Common myeloid progenitor, CD34-positive (primary cell): ENCODE measurements around the gene SLC16A7.
A peak's percentile ranks its signal among the peaks of the same experiment; 100 is the strongest.

ENCODE experiments used
- CTCF ChIA-PET: fragments of 350-600 bp; sonication (Branson Sonifier 250); formaldehyde crosslinking; loops from one replicate; lab custom pipeline; 2021; ENCODE audit warnings: antibody characterized with exemption; lab: Charles Lee
- POLR2A ChIA-PET: fragments of 350-600 bp; sonication (Branson Sonifier 250); formaldehyde crosslinking; loops from one replicate; lab custom pipeline; 2021; ENCODE audit warnings: antibody characterized with exemption; lab: Charles Lee
- DNase-seq, 3 donors: peaks; one replicate each; pipeline versions ENCODE4 v3.0.0 to v3.0.0-alpha.2; 2013
- H3K27ac ChIP-seq, 2 experiments: 1 replicate in 1 of 2; 2 replicates in 1 of 2; pipeline ENCODE4 v1.7.0; 2013; ENCODE audit warnings: inconsistent platforms in 2 of 2, low read length in 2 of 2, mild to moderate bottlenecking in 2 of 2, low read depth in 1 of 2, moderate library complexity in 1 of 2; ENCODE audit not compliant: severe bottlenecking in 2 of 2, insufficient read depth in 1 of 2, poor library complexity in 1 of 2
- H3K27me3 ChIP-seq, 5 experiments: replicated peaks in 2 of 5; 1 replicate in 3 of 5; 2 replicates in 2 of 5; pipeline versions ENCODE4 v1.6.1 to v1.7.0; 2013; ENCODE audit warnings: low read length in 4 of 5, mild to moderate bottlenecking in 2 of 5, moderate library complexity in 2 of 5, inconsistent platforms in 1 of 5; ENCODE audit not compliant: insufficient read depth in 5 of 5, control insufficient read depth in 4 of 5
- H3K36me3 ChIP-seq, 4 experiments: 1 replicate in 2 of 4; 2 replicates in 2 of 4; pipeline versions ENCODE4 v1.6.1 to v1.7.0; 2013; ENCODE audit warnings: low read length in 3 of 4, control low read depth in 1 of 4, mild to moderate bottlenecking in 1 of 4; ENCODE audit not compliant: control insufficient read depth in 4 of 4, insufficient read depth in 4 of 4
- H3K4me1 ChIP-seq, 4 experiments: 1 replicate in 3 of 4; 2 replicates in 1 of 4; pipeline versions ENCODE4 v1.6.1 to v1.7.1; 2013; ENCODE audit warnings: low read length in 3 of 4, mild to moderate bottlenecking in 3 of 4, control low read depth in 1 of 4, inconsistent platforms in 1 of 4, moderate library complexity in 1 of 4; ENCODE audit not compliant: control insufficient read depth in 4 of 4, insufficient read depth in 4 of 4; ENCODE audit errors: control extremely low read depth in 1 of 4
- H3K4me3 ChIP-seq, 7 experiments: 1 replicate in 4 of 7; 2 replicates in 3 of 7; pipeline versions ENCODE4 v1.5.1 to v1.7.0; 2013; ENCODE audit warnings: mild to moderate bottlenecking in 7 of 7, low read length in 6 of 7, moderate library complexity in 6 of 7, inconsistent platforms in 2 of 7, low read depth in 2 of 7, control low read depth in 1 of 7; ENCODE audit not compliant: insufficient read depth in 4 of 7, control insufficient read depth in 1 of 7; ENCODE audit errors: extremely low read depth in 1 of 7
- H3K9me3 ChIP-seq, 5 experiments: 1 replicate in 4 of 5; 2 replicates in 1 of 5; pipeline versions ENCODE4 v1.6.1 to v1.7.1; 2013; ENCODE audit warnings: low read length in 4 of 5, mild to moderate bottlenecking in 2 of 5, inconsistent platforms in 1 of 5, low read depth in 1 of 5, moderate library complexity in 1 of 5; ENCODE audit not compliant: control insufficient read depth in 4 of 5, insufficient read depth in 2 of 5; ENCODE audit errors: control extremely low read depth in 1 of 5
- WGBS: methylation state at CpG from one replicate; pipeline ENCODE4 v1.1.5; 2013; ENCODE audit not compliant: insufficient coverage; 5-methylcytosine and 5-hydroxymethylcytosine counted together

Gene SLC16A7

GRCh38 chr12:59664495-59664894 is 68.7 kb downstream of the SLC16A7 start:
- H3K9me3 ChIP-seq, result peaks cover 0 to 17% (median 13%) of the 10 kb centered on the region in 5 experiments
- POLR2A ChIA-PET, result no interaction called here
- no peak overlapping the region for H3K27ac ChIP-seq
- DNase-seq, result no peak
- CTCF ChIA-PET, result no interaction called here
- 80% methylated on average over 1 of the region's 2 CpGs for WGBS
- H3K36me3 ChIP-seq, result peaks cover 0 to 12% (median 3%) of the 10 kb centered on the region in 4 experiments
- no peaks in the 10 kb centered on the region for H3K27me3 ChIP-seq
- H3K4me3 ChIP-seq, result no peak overlapping the region
- H3K4me1 ChIP-seq, result no peaks in the 10 kb centered on the region

- ChIA-PET CTCF (interaction anchor here (0.7 to 0.8 kb wide), 2 partner anchors 11 to 23 kb away, joined by 3 read pairs; no protein-coding TSS in a partner anchor), POLR2A (no interaction called here)
- H3K27me3 ChIP-seq, result no peaks in the 10 kb centered on the region
- no peak for DNase-seq
- H3K36me3 ChIP-seq, result peaks cover 0 to 12% (median 3%) of the 10 kb centered on the region in 4 experiments
- H3K4me3 ChIP-seq, result no peak overlapping the region
- WGBS, result no CpG with 5 or more reads among the region's 2 CpGs
- peaks cover 0 to 17% (median 13%) of the 10 kb centered on the region in 5 experiments for H3K9me3 ChIP-seq
- H3K27ac ChIP-seq, result no peak overlapping the region
- H3K4me1 ChIP-seq, result no peaks in the 10 kb centered on the region
Measured at GRCh38 chr12:59665701-59666100, 69.9 kb downstream of the SLC16A7 start.

- ChIA-PET CTCF (no interaction called here), POLR2A (no interaction called here)
- Histone ChIP-seq H3K27ac (no peak overlapping the region), H3K4me1 (no peaks in the 10 kb centered on the region), H3K27me3 (no peaks in the 10 kb centered on the region), H3K9me3 (peaks cover 0 to 17% (median 13%) of the 10 kb centered on the region in 5 experiments), H3K4me3 (no peak overlapping the region), H3K36me3 (peaks cover 0 to 12% (median 3%) of the 10 kb centered on the region in 4 experiments)
- DNase-seq, result no peak
- 100% methylated on average over 2 of the region's 2 CpGs for WGBS
Measured at GRCh38 chr12:59668674-59669073, 72.8 kb downstream of the SLC16A7 start.

GRCh38 chr12:59672273-59672672 is 76.4 kb downstream of the SLC16A7 start:
- WGBS, result 100% methylated on average over 2 of the region's 2 CpGs
- no peak for DNase-seq
- Histone ChIP-seq H3K4me3 (no peak overlapping the region), H3K27me3 (no peaks in the 10 kb centered on the region), H3K9me3 (peaks cover 1 to 10% (median 9%) of the 10 kb centered on the region in 5 experiments), H3K27ac (no peak overlapping the region), H3K4me1 (no peaks in the 10 kb centered on the region), H3K36me3 (peaks cover 0 to 10% (median 3%) of the 10 kb centered on the region in 4 experiments)
- ChIA-PET CTCF (no interaction called here), POLR2A (no interaction called here)

GRCh38 chr12:59675461-59675860 is 79.6 kb downstream of the SLC16A7 start:
- Histone ChIP-seq H3K27ac (no peak overlapping the region), H3K9me3 (peaks cover 1 to 17% (median 12%) of the 10 kb centered on the region in 5 experiments), H3K27me3 (no peaks in the 10 kb centered on the region), H3K36me3 (peaks cover 0 to 16% (median 6%) of the 10 kb centered on the region in 4 experiments), H3K4me3 (no peak overlapping the region), H3K4me1 (no peaks in the 10 kb centered on the region)
- 100% methylated on average over 1 of the region's 1 CpG for WGBS
- POLR2A ChIA-PET, result no interaction called here
- CTCF ChIA-PET, result no interaction called here
- peak in 2 of 3 donors; percentile 16 to 29 for DNase-seq

- no peak for DNase-seq
- H3K27me3 ChIP-seq, result no peaks in the 10 kb centered on the region
- POLR2A ChIA-PET, result no interaction called here
- H3K4me3 ChIP-seq, result no peak overlapping the region
- no peaks in the 10 kb centered on the region for H3K4me1 ChIP-seq
- CTCF ChIA-PET, result interaction anchor here (0.8 kb wide), 1 partner anchor 35 kb away, joined by 3 read pairs; no protein-coding TSS in a partner anchor
- H3K9me3 ChIP-seq, result peaks cover 1 to 19% (median 12%) of the 10 kb centered on the region in 5 experiments
- peaks cover 0 to 16% (median 6%) of the 10 kb centered on the region in 4 experiments for H3K36me3 ChIP-seq
- WGBS, result no CpG with 5 or more reads among the region's 3 CpGs
- H3K27ac ChIP-seq, result no peak overlapping the region
Measured at GRCh38 chr12:59677857-59678256, 82.0 kb downstream of the SLC16A7 start.

GRCh38 chr12:59678759-59679411 is 83.1 kb downstream of the SLC16A7 start:
- peaks cover 1 to 19% (median 12%) of the 10 kb centered on the region in 5 experiments for H3K9me3 ChIP-seq
- no peak for DNase-seq
- ChIA-PET POLR2A (no interaction called here), CTCF (no interaction called here)
- H3K4me1 ChIP-seq, result no peaks in the 10 kb centered on the region
- no peak overlapping the region for H3K4me3 ChIP-seq
- 98% methylated on average over 5 of the region's 5 CpGs for WGBS
- no peak overlapping the region for H3K27ac ChIP-seq
- H3K27me3 ChIP-seq, result no peaks in the 10 kb centered on the region
- peaks cover 0 to 16% (median 6%) of the 10 kb centered on the region in 4 experiments for H3K36me3 ChIP-seq
